Neutrophil (primary cell): ENCODE data around the gene ARAP1.

Experiments
- H3K27ac ChIP-seq: fragments of 200-600 bp; sonication (generic); 2 replicates; pipeline ENCODE4 v1.5.1; 2016; ENCODE audit warnings: mild to moderate bottlenecking, moderate library complexity
- H3K27me3 ChIP-seq: fragments of 200-600 bp; sonication (generic); 2 replicates; pipeline ENCODE4 v1.6.0; 2016; ENCODE audit warnings: mild to moderate bottlenecking
- H3K36me3 ChIP-seq: fragments of 200-600 bp; sonication (generic); 2 replicates; pipeline ENCODE4 v1.5.1; 2017
- H3K4me1 ChIP-seq, 2 experiments: fragments of 200-600 bp in 1 of 2; sonication (generic) in 1 of 2; 1 replicate in 1 of 2; 2 replicates in 1 of 2; pipeline versions ENCODE4 v1.5.1 to v1.6.1; 2013 to 2016; ENCODE audit warnings: low read depth in 1 of 2, low read length in 1 of 2, mild to moderate bottlenecking in 1 of 2, moderate library complexity in 1 of 2; ENCODE audit not compliant: control insufficient read depth in 1 of 2, insufficient read depth in 1 of 2
- H3K4me3 ChIP-seq, 2 experiments: fragments of 200-600 bp in 1 of 2; sonication (generic) in 1 of 2; 1 replicate in 1 of 2; 2 replicates in 1 of 2; pipeline ENCODE4 v1.5.1; 2013 to 2016; ENCODE audit warnings: low read depth in 1 of 2, low read length in 1 of 2, mild to moderate bottlenecking in 1 of 2, moderate library complexity in 1 of 2
- H3K9me3 ChIP-seq: fragments of 200-600 bp; sonication (generic); 2 replicates; pipeline ENCODE4 v1.5.1; 2016
- CTCF ChIP-seq: fragments of 200-600 bp; sonication (generic); IDR thresholded peaks from 2 replicates; pipeline ENCODE4 v1.5.1; 2016; ENCODE audit warnings: antibody characterized with exemption

The ARAP1 gene

GRCh38 chr11:72745511-72745910, 6.7 kb downstream of the ARAP1 start:
- H3K9me3 ChIP-seq: no peaks in the 10 kb centered on the region
- no peak overlapping the region for H3K27ac ChIP-seq
- H3K4me3 ChIP-seq: no peak overlapping the region

GRCh38 chr11:72744474-72744873, 7.7 kb downstream of the ARAP1 start:
- peak overlapping the region; percentile 99 for H3K27ac ChIP-seq
- H3K9me3 ChIP-seq: no peaks in the 10 kb centered on the region
- no peak for TF ChIP-seq CTCF
- H3K4me3 ChIP-seq: no peak overlapping the region
- H3K36me3 ChIP-seq: peaks cover 31% of the 10 kb centered on the region
- peaks cover 64 to 72% of the 10 kb centered on the region in 2 experiments for H3K4me1 ChIP-seq
- no peaks in the 10 kb centered on the region for H3K27me3 ChIP-seq

More at GRCh38 chr11:72745511-72745910, 6.7 kb downstream of the ARAP1 start:
- Histone ChIP-seq H3K36me3 (peaks cover 31% of the 10 kb centered on the region), H3K27me3 (no peaks in the 10 kb centered on the region), H3K4me1 (peaks cover 63 to 71% of the 10 kb centered on the region in 2 experiments)
- TF ChIP-seq CTCF: no peak

GRCh38 chr11:72743321-72744221, 8.6 kb downstream of the ARAP1 start:
- no peak overlapping the region for H3K4me3 ChIP-seq
- no peaks in the 10 kb centered on the region for H3K9me3 ChIP-seq
- H3K36me3 ChIP-seq: peaks cover 22% of the 10 kb centered on the region
- H3K4me1 ChIP-seq: peaks cover 64 to 72% of the 10 kb centered on the region in 2 experiments
- H3K27me3 ChIP-seq: no peaks in the 10 kb centered on the region
- no peak for TF ChIP-seq CTCF
- H3K27ac ChIP-seq: peak overlapping the region; percentile 99

GRCh38 chr11:72742513-72743320, 9.5 kb downstream of the ARAP1 start:
- Histone ChIP-seq H3K4me3 (peak overlapping the region; percentile 52 to 77), H3K36me3 (peaks cover 14% of the 10 kb centered on the region), H3K4me1 (peaks cover 71% of the 10 kb centered on the region in 2 experiments), H3K9me3 (no peaks in the 10 kb centered on the region), H3K27me3 (no peaks in the 10 kb centered on the region), H3K27ac (peak overlapping the region; percentile 99)
- TF ChIP-seq CTCF: no peak

- no peaks in the 10 kb centered on the region for H3K9me3 ChIP-seq
- TF ChIP-seq CTCF: no peak
- peaks cover 73 to 78% of the 10 kb centered on the region in 2 experiments for H3K4me1 ChIP-seq
- no peaks in the 10 kb centered on the region for H3K27me3 ChIP-seq
- H3K27ac ChIP-seq: peak overlapping the region; percentile 99
- H3K36me3 ChIP-seq: peaks cover 12% of the 10 kb centered on the region
- peak overlapping the region; percentile 52 to 77 for H3K4me3 ChIP-seq
Measured at GRCh38 chr11:72741849-72742512, 10.2 kb downstream of the ARAP1 start.
